AG04449 (cell line): ENCODE measurements around the gene ERGIC1.

Experiments
- CTCF ChIA-PET: fragments of 350-600 bp; formaldehyde crosslinking; extraction: SDS; loops from one replicate; lab custom pipeline; 2021; ENCODE audit warnings: antibody characterized with exemption; lab: Yijun Ruan, JAX
- POLR2A ChIA-PET: fragments of 400-600, 350-600 bp; formaldehyde crosslinking; extraction: SDS; loops from one replicate; lab custom pipeline; 2020; ENCODE audit warnings: antibody characterized with exemption, inconsistent platforms; lab: Yijun Ruan, JAX
- DNase-seq: peaks from one replicate; pipeline ENCODE4 v3.0.0-alpha.2; 2010; ENCODE audit warnings: low read depth, low spot score
- H3K4me3 ChIP-seq: 2 replicates; pipeline ENCODE4 v1.5.1; 2011; ENCODE audit warnings: low read depth, mild to moderate bottlenecking, control low read depth, low read length
- CTCF ChIP-seq: IDR thresholded peaks from one replicate; pipeline ENCODE4 v1.5.1; 2011; ENCODE audit warnings: mild to moderate bottlenecking, moderate library complexity, low read length, control low read depth, inconsistent platforms; ENCODE audit not compliant: insufficient read depth; ENCODE audit errors: missing control alignments

Gene ERGIC1

GRCh38 chr5:172885597-172886340 is 51.7 kb downstream of the ERGIC1 start:
- POLR2A ChIA-PET: interaction anchor here (0.7 to 2.5 kb wide), 2 partner anchors 115 to 451 kb away, joined by 3 to 15 read pairs; partner anchors contain the start of gene DUSP1

GRCh38 chr5:172886476-172886875 is 52.4 kb downstream of the ERGIC1 start:
- no peak overlapping the region for H3K4me3 ChIP-seq
- CTCF ChIA-PET: interaction anchor here (1.3 to 1.8 kb wide), 4 partner anchors 14 to 173 kb away, joined by 3 to 6 read pairs (median 4); no protein-coding TSS in a partner anchor
- DNase-seq: no peak
- POLR2A ChIA-PET: interaction anchor here (0.7 to 2.5 kb wide), 4 partner anchors 11 to 118 kb away, joined by 3 to 15 read pairs (median 4); partner anchors contain the start of gene DUSP1
- no peak for TF ChIP-seq CTCF

More at GRCh38 chr5:172885597-172886340, 51.7 kb downstream of the ERGIC1 start:
- H3K4me3 ChIP-seq: no peak overlapping the region
- no peak for TF ChIP-seq CTCF
- CTCF ChIA-PET: interaction anchor here (0.8 to 1.8 kb wide), 2 partner anchors 17 to 173 kb away, joined by 4 to 5 read pairs; no protein-coding TSS in a partner anchor
- DNase-seq: no peak

GRCh38 chr5:172886974-172887501 is 53.0 kb downstream of the ERGIC1 start:
- H3K4me3 ChIP-seq: peak overlapping the region; percentile 3
- peak; percentile 93 for DNase-seq
- CTCF ChIA-PET: interaction anchor here (0.7 to 1.6 kb wide), 8 partner anchors 10 to 176 kb away, joined by 3 to 6 read pairs (median 4); no protein-coding TSS in a partner anchor
- POLR2A ChIA-PET: interaction anchor here (0.7 to 2.5 kb wide), 6 partner anchors 9 to 120 kb away, joined by 3 to 15 read pairs (median 4); partner anchors contain the start of gene DUSP1
- no peak for TF ChIP-seq CTCF

- ChIA-PET CTCF (interaction anchor here (1.1 to 1.6 kb wide), 6 partner anchors 10 to 177 kb away, joined by 3 to 6 read pairs (median 4); no protein-coding TSS in a partner anchor), POLR2A (interaction anchor here (0.8 to 2.5 kb wide), 5 partner anchors 9 to 121 kb away, joined by 3 to 15 read pairs (median 6); partner anchors contain the start of gene DUSP1)
- H3K4me3 ChIP-seq: no peak overlapping the region
- peak; percentile 90 for DNase-seq
- TF ChIP-seq CTCF: no peak
Observed at GRCh38 chr5:172887692-172888091, 53.6 kb downstream of the ERGIC1 start.

GRCh38 chr5:172890659-172891058 is 56.6 kb downstream of the ERGIC1 start:
- TF ChIP-seq CTCF: no peak
- POLR2A ChIA-PET: no interaction called here
- no peak for DNase-seq
- H3K4me3 ChIP-seq: no peak overlapping the region
- CTCF ChIA-PET: interaction anchor here (0.8 to 1.8 kb wide), 2 partner anchors 8 to 174 kb away, joined by 3 to 5 read pairs; no protein-coding TSS in a partner anchor
